GM06990 (cell line): ENCODE data around the gene DNAH7.
"Not testable (repeated sequence)": the region's sequence is repeated elsewhere in the genome, so short reads cannot be mapped to it uniquely, and the experiment has no call there.

Source experiments
- DNase-seq: peaks from one replicate; pipeline ENCODE4 v3.0.0-alpha.2; 2011; ENCODE audit not compliant: insufficient read length; ENCODE audit errors: extremely low read depth
- H3K27me3 ChIP-seq: replicated peaks from 2 replicates; pipeline ENCODE4 v1.6.0; 2011; ENCODE audit warnings: low read length; ENCODE audit not compliant: control insufficient read depth, insufficient read depth
- H3K36me3 ChIP-seq: 2 replicates; pipeline ENCODE4 v1.5.1; 2011; ENCODE audit warnings: low read length; ENCODE audit not compliant: control insufficient read depth, insufficient read depth
- H3K4me3 ChIP-seq: replicated peaks from 2 replicates; pipeline ENCODE4 v1.5.1; 2011; ENCODE audit warnings: low read depth, mild to moderate bottlenecking, control low read depth, low read length
- TF ChIP-seq, protein P1 (sequence below): IDR thresholded peaks from 2 replicates; pipeline ENCODE4 v1.5.1; 2011; ENCODE audit warnings: low read length, control low read depth, mild to moderate bottlenecking, inconsistent platforms; ENCODE audit not compliant: insufficient read depth, poor library complexity, severe bottlenecking

The DNAH7 gene

DNA sequence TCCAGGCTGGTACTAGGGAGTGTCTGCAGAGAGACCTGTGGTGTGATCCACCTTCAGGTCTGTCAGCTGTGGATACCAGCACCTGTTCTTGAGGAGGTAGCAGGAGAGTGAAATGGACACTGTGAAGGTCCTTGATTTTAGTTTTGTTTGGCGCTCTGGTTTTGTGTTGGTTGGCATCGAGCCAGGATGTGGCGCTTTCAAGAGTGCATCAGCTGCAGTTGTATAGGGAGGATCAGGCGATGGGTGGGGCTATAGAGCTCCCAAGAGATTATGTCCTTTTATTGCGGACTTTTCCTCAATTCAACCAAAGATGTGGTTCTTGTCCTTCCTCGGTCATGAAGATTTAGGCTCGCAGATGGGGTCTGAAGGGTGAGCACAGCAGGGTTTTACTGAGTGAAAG is 374.1 kb downstream of the DNAH7 start:
- TF ChIP-seq, protein P1, sequence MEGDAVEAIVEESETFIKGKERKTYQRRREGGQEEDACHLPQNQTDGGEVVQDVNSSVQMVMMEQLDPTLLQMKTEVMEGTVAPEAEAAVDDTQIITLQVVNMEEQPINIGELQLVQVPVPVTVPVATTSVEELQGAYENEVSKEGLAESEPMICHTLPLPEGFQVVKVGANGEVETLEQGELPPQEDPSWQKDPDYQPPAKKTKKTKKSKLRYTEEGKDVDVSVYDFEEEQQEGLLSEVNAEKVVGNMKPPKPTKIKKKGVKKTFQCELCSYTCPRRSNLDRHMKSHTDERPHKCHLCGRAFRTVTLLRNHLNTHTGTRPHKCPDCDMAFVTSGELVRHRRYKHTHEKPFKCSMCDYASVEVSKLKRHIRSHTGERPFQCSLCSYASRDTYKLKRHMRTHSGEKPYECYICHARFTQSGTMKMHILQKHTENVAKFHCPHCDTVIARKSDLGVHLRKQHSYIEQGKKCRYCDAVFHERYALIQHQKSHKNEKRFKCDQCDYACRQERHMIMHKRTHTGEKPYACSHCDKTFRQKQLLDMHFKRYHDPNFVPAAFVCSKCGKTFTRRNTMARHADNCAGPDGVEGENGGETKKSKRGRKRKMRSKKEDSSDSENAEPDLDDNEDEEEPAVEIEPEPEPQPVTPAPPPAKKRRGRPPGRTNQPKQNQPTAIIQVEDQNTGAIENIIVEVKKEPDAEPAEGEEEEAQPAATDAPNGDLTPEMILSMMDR = no peak
- no peaks in the 10 kb centered on the region for H3K27me3 ChIP-seq
- DNase-seq = no peak
- no peak overlapping the region for H3K4me3 ChIP-seq
- H3K36me3 ChIP-seq = no peaks in the 10 kb centered on the region

DNA sequence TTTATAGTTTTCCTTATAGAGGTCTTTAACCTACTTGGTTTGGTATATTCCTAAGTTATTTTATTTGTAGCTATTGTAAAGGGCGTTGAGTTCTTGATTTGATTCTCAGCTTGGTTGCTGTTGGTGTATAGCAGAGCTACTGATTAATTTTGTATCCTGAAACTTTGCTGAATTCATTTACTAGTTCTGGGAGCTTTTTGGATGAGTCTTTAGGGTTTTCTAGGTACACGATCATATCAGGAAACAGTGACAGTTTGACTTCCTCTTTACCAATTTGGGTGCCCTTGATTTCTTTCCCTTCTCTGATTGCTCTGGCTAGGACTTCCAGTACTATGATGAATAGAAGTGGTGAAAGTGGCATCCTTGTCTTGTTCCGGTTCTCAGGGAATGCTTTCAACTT is 376.1 kb downstream of the DNAH7 start:
- not testable (repeated sequence) for H3K4me3 ChIP-seq, H3K36me3 ChIP-seq, H3K27me3 ChIP-seq, DNase-seq
